GM21360 (cell line): ENCODE measurements around the gene SLC4A4.

ENCODE experiments used
- ATAC-seq: cut with Tn5 transposase; IDR thresholded peaks from one replicate; pipeline ENCODE4 v1.9.1; 2021; ENCODE audit warnings: mild to moderate bottlenecking, moderate library complexity; ENCODE audit not compliant: unreplicated experiment

Gene SLC4A4

GRCh38 chr4:71533121-71533520 is 194.3 kb downstream of the SLC4A4 start:
- no peak for ATAC-seq

GRCh38 chr4:71537551-71538065 is 198.8 kb downstream of the SLC4A4 start:
- no peak for ATAC-seq

- ATAC-seq = no peak
These were observed 199.7 kb downstream of the SLC4A4 start for GRCh38 chr4:71538528-71538927.

GRCh38 chr4:71540749-71541269 is 202.0 kb downstream of the SLC4A4 start:
- ATAC-seq = no peak

- ATAC-seq = no peak
These were observed 202.7 kb downstream of the SLC4A4 start for GRCh38 chr4:71541541-71541940.

- no peak for ATAC-seq
These were observed 206.3 kb downstream of the SLC4A4 start for GRCh38 chr4:71545168-71545567.

GRCh38 chr4:71549516-71550160 is 210.8 kb downstream of the SLC4A4 start:
- no peak for ATAC-seq

- ATAC-seq = no peak
These were observed 211.7 kb downstream of the SLC4A4 start for GRCh38 chr4:71550220-71551165.

- ATAC-seq = no peak
These were observed 214.8 kb downstream of the SLC4A4 start for GRCh38 chr4:71553605-71554004.

GRCh38 chr4:71554025-71554424 is 215.2 kb downstream of the SLC4A4 start:
- ATAC-seq = no peak

- ATAC-seq = peak; percentile 80
These were observed 219.4 kb downstream of the SLC4A4 start for GRCh38 chr4:71558248-71558647.

- ATAC-seq = no peak
These were observed 221.2 kb downstream of the SLC4A4 start for GRCh38 chr4:71559957-71560571.

GRCh38 chr4:71564775-71565174 is 226.0 kb downstream of the SLC4A4 start:
- ATAC-seq = no peak

- ATAC-seq = no peak
These were observed 228.0 kb downstream of the SLC4A4 start for GRCh38 chr4:71566856-71567255.

GRCh38 chr4:71568131-71568530 is 229.3 kb downstream of the SLC4A4 start:
- no peak for ATAC-seq

GRCh38 chr4:71570492-71570891 is 231.7 kb downstream of the SLC4A4 start:
- no peak for ATAC-seq

- ATAC-seq = no peak
These were observed 232.5 kb downstream of the SLC4A4 start for GRCh38 chr4:71571346-71571745.

- ATAC-seq = no peak
These were observed 245.2 kb downstream of the SLC4A4 start for GRCh38 chr4:71583971-71584370.

- no peak for ATAC-seq
These were observed 245.8 kb downstream of the SLC4A4 start for GRCh38 chr4:71584585-71584984.

GRCh38 chr4:71586087-71586763 is 247.4 kb downstream of the SLC4A4 start:
- ATAC-seq = no peak

GRCh38 chr4:71587995-71588394 is 249.2 kb downstream of the SLC4A4 start:
- ATAC-seq = no peak
